ENCODE data around the gene THEMIS2. TPM values are rescaled to one million over a fixed set of nuclear protein-coding genes. Genes with fewer than 3 reads are reported as not detected.

Gene THEMIS2
- total RNA-seq, 2 experiments from 2014 or later, result 14.2 to 16.2 TPM

- Mint-ChIP-seq H3K27me3 (no peaks in the 10 kb centered on the region), H3K4me1 (peaks cover 55% of the 10 kb centered on the region), H3K4me3 (no peak overlapping the region), H3K9me3 (ENCODE audit: low read depth) (no peaks in the 10 kb centered on the region), H3K27ac (peak overlapping the region; percentile 64), H3K36me3 (ENCODE audit: low read depth) (peaks cover 62% of the 10 kb centered on the region)
- DNase-seq (peak; percentile 28), ATAC-seq (peak; percentile 47)
- ChIA-PET POLR2A (interaction anchor here (0.6 kb wide), 1 partner anchor 26 kb away, joined by 3 read pairs; no protein-coding TSS in a partner anchor), CTCF (interaction anchor here (1.3 to 2.1 kb wide), 2 partner anchors 30 to 322 kb away, joined by 3 to 9 read pairs; no protein-coding TSS in a partner anchor)
- intact Hi-C loops (cut with DNase I, micrococcal nuclease), result no loop called here
Observed at GRCh38 chr1:27887215-27888021, 15.1 kb downstream of the THEMIS2 start.

DNA sequence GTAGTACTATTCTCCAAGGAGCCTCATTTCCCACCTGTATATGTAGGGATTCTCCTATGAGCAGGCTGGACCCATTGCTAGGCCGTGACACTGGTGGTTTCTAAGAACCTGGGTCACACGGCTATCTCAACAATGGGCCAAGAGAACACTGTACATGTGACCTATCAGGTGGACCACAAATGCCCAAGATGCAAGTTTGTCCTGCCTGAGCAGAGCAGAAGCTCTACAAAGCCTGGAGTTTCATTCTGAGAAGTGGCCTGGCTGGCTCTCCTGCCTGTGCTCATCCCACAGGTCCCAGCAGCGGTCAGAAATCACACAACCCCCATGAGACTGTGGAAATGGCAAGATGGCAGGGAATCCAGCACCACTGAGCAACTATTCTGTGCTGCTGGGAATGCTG, 17.2 kb downstream of the THEMIS2 start:
- intact Hi-C loops (cut with DNase I, micrococcal nuclease), result no loop called here
- no peaks in the 10 kb centered on the region for H3K27me3 Mint-ChIP-seq
- H3K36me3 Mint-ChIP-seq (ENCODE audit: low read depth), result peaks cover 64% of the 10 kb centered on the region
- H3K9me3 Mint-ChIP-seq (ENCODE audit: low read depth), result no peaks in the 10 kb centered on the region
- POLR2A ChIA-PET, result no interaction called here
- no peak overlapping the region for H3K27ac Mint-ChIP-seq
- CTCF ChIA-PET, result no interaction called here
- no peak overlapping the region for H3K4me3 Mint-ChIP-seq
- H3K4me1 Mint-ChIP-seq, result peaks cover 52% of the 10 kb centered on the region
- ATAC-seq, result no peak
- no peak for DNase-seq

- no peak overlapping the region for H3K4me3 Mint-ChIP-seq
- ATAC-seq (peak; percentile 35), DNase-seq (peak; percentile 28)
- ChIA-PET POLR2A (no interaction called here), CTCF (interaction anchor here (0.6 to 1.2 kb wide), 5 partner anchors 21 to 221 kb away, joined by 3 to 4 read pairs (median 3); no protein-coding TSS in a partner anchor)
- H3K27ac Mint-ChIP-seq, result peak overlapping the region; percentile 75
- peaks cover 39% of the 10 kb centered on the region for H3K4me1 Mint-ChIP-seq
- no peaks in the 10 kb centered on the region for H3K9me3 Mint-ChIP-seq (ENCODE audit: low read depth)
- H3K27me3 Mint-ChIP-seq, result no peaks in the 10 kb centered on the region
- peaks cover 64% of the 10 kb centered on the region for H3K36me3 Mint-ChIP-seq (ENCODE audit: low read depth)
- intact Hi-C loops (cut with DNase I, micrococcal nuclease), result no loop called here
Observed at GRCh38 chr1:27891196-27891889, 19.0 kb downstream of the THEMIS2 start.

DNA sequence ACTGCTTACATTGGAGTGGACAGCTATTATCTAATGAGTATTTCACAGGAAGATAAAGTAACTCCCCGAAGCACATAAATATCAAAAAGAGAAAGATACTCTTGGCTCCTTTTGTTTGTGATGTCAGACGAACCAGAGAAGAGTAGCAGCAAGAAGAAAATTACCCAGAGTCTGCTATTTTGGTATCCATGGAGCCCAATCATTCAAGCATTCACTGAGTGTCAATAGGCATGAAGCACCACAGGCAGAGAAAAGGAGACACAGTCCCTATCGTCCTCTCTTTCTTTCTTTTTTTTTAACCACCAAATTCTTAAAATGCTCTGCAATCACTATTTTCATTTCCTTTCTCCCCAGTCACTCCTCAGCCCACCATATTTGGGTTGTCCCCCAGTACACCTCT, 22.2 kb downstream of the THEMIS2 start:
- peaks cover 50% of the 10 kb centered on the region for H3K36me3 Mint-ChIP-seq (ENCODE audit: low read depth)
- CTCF ChIA-PET, result interaction anchor here (0.7 to 0.8 kb wide), 2 partner anchors 13 to 33 kb away, joined by 3 read pairs; no protein-coding TSS in a partner anchor
- H3K9me3 Mint-ChIP-seq (ENCODE audit: low read depth), result no peaks in the 10 kb centered on the region
- DNase-seq (no peak), ATAC-seq (no peak)
- POLR2A ChIA-PET, result no interaction called here
- peaks cover 20% of the 10 kb centered on the region for H3K4me1 Mint-ChIP-seq
- H3K27ac Mint-ChIP-seq, result no peak overlapping the region
- intact Hi-C loops (cut with DNase I, micrococcal nuclease), result no loop called here
- H3K4me3 Mint-ChIP-seq, result no peak overlapping the region
- H3K27me3 Mint-ChIP-seq, result no peaks in the 10 kb centered on the region

GRCh38 chr1:27906759-27907158, 34.4 kb downstream of the THEMIS2 start:
- DNase-seq (no peak), ATAC-seq (no peak)
- ChIA-PET POLR2A (interaction anchor here (0.6 to 0.8 kb wide), 3 partner anchors 174 to 414 kb away, joined by 3 to 9 read pairs (median 3); no protein-coding TSS in a partner anchor), CTCF (no interaction called here)
- Mint-ChIP-seq H3K36me3 (ENCODE audit: low read depth) (peaks cover 54% of the 10 kb centered on the region), H3K9me3 (ENCODE audit: low read depth) (no peaks in the 10 kb centered on the region), H3K4me3 (no peak overlapping the region), H3K27me3 (no peaks in the 10 kb centered on the region), H3K4me1 (peaks cover 3% of the 10 kb centered on the region), H3K27ac (no peak overlapping the region)
- intact Hi-C loops (cut with DNase I, micrococcal nuclease), result loop anchor here in 1 of 2 experiments (5.0 kb wide), 1 partner anchor 64 kb away; no protein-coding TSS in a partner anchor

DNA sequence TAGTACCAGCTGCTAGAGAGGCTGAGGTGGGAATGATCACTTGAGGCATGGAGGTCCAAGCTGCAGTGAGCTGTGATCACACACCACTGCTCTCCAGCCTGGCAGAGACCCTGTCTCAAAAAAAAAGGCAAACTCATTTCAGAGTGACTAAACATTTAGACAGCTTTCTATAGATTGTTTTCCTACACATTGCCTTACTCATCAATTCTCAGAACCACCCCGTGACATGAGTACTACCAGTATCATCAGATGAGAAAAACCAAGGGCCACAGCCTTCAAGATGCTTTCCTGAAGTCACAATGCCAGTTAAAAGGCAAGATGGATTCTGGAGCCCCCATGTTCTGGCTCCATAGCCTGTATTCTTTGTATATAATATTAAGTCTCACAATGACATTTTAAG, 40.1 kb downstream of the THEMIS2 start:
- peaks cover 24% of the 10 kb centered on the region for H3K4me1 Mint-ChIP-seq
- no peaks in the 10 kb centered on the region for H3K27me3 Mint-ChIP-seq
- H3K36me3 Mint-ChIP-seq (ENCODE audit: low read depth), result peaks cover 43% of the 10 kb centered on the region
- intact Hi-C loops (cut with DNase I, micrococcal nuclease), result no loop called here
- H3K4me3 Mint-ChIP-seq, result peak overlapping the region; percentile 43
- ChIA-PET CTCF (interaction anchor here (0.6 to 0.7 kb wide), 2 partner anchors 33 to 70 kb away, joined by 3 to 5 read pairs; no protein-coding TSS in a partner anchor), POLR2A (interaction anchor here (0.7 kb wide), 1 partner anchor 35 kb away, joined by 3 read pairs; no protein-coding TSS in a partner anchor)
- ATAC-seq (peak; percentile 32), DNase-seq (peak; percentile 31)
- H3K9me3 Mint-ChIP-seq (ENCODE audit: low read depth), result peaks cover 3% of the 10 kb centered on the region
- peak overlapping the region; percentile 90 for H3K27ac Mint-ChIP-seq

GRCh38 chr1:27915082-27915575, 42.8 kb downstream of the THEMIS2 start:
- DNase-seq (no peak), ATAC-seq (peak; percentile 0)
- intact Hi-C loops (cut with DNase I, micrococcal nuclease), result no loop called here
- Mint-ChIP-seq H3K4me3 (peak overlapping the region; percentile 94), H3K4me1 (peaks cover 24% of the 10 kb centered on the region), H3K27ac (peak overlapping the region; percentile 100), H3K9me3 (ENCODE audit: low read depth) (peaks cover 3% of the 10 kb centered on the region), H3K36me3 (ENCODE audit: low read depth) (peaks cover 28% of the 10 kb centered on the region), H3K27me3 (no peaks in the 10 kb centered on the region)
- ChIA-PET CTCF (no interaction called here), POLR2A (interaction anchor here (0.6 to 0.7 kb wide), 2 partner anchors 23 to 81 kb away, joined by 3 to 6 read pairs; no protein-coding TSS in a partner anchor)

- H3K36me3 Mint-ChIP-seq (ENCODE audit: low read depth), result no peaks in the 10 kb centered on the region
- H3K9me3 Mint-ChIP-seq (ENCODE audit: low read depth), result no peaks in the 10 kb centered on the region
- ChIA-PET POLR2A (no interaction called here), CTCF (interaction anchor here (0.7 kb wide), 1 partner anchor 49 kb away, joined by 4 read pairs; no protein-coding TSS in a partner anchor)
- no peak overlapping the region for H3K4me3 Mint-ChIP-seq
- no peaks in the 10 kb centered on the region for H3K27me3 Mint-ChIP-seq
- no peak for ATAC-seq
- no peak for DNase-seq
- H3K27ac Mint-ChIP-seq, result no peak overlapping the region
- intact Hi-C loops (cut with DNase I, micrococcal nuclease), result no loop called here
- H3K4me1 Mint-ChIP-seq, result no peaks in the 10 kb centered on the region
Observed at GRCh38 chr1:27922272-27922671, 49.9 kb downstream of the THEMIS2 start.

DNA sequence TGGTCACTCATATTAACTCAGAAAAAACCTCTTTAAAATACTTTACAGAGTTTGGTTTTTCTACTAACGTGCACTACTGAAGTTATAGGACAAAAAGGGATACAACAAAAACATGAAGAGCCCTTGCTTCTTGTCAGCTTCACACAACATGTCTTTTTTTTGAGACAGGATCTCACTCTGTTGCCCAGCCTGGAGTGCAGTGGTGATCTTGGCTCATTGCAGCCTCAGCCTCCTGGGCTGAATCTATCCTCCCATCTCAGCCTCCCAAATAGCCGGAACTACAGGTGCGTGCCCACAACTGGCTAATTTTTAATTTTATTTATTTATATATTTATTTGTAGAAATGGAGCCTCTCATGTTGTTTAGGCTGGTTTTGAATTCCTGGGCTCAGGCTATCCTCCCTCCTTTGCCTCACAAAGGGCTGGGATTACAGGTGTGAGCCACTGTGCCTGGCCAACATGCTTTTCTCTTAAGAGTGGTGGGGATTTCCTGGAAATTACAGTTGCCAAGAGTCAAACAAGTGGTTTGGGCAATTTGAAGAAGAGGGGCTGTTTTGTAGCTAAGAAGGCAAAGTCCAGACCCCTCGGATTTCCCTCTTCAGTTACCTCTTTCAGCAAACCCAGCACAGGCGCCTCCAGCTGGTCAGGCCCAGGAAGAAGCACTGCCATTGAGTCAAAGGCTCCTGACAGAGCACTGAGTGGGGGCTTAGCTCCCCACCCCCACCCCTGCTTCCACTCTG, 56.0 kb downstream of the THEMIS2 start:
- intact Hi-C loops (cut with DNase I, micrococcal nuclease), result no loop called here
- ChIA-PET CTCF (interaction anchor here (0.7 to 2.0 kb wide), 2 partner anchors 12 to 131 kb away, joined by 3 to 6 read pairs; no protein-coding TSS in a partner anchor), POLR2A (no interaction called here)
- Mint-ChIP-seq H3K27me3 (peaks cover 3% of the 10 kb centered on the region), H3K9me3 (ENCODE audit: low read depth) (no peaks in the 10 kb centered on the region), H3K4me3 (no peak overlapping the region), H3K4me1 (no peaks in the 10 kb centered on the region), H3K36me3 (ENCODE audit: low read depth) (no peaks in the 10 kb centered on the region), H3K27ac (no peak overlapping the region)
- ATAC-seq (no peak), DNase-seq (no peak)

- DNase-seq (no peak), ATAC-seq (no peak)
- ChIA-PET CTCF (interaction anchor here (1.0 kb wide), 1 partner anchor 9 kb away, joined by 3 read pairs; no protein-coding TSS in a partner anchor), POLR2A (no interaction called here)
- Mint-ChIP-seq H3K27ac (no peak overlapping the region), H3K36me3 (ENCODE audit: low read depth) (no peaks in the 10 kb centered on the region), H3K9me3 (ENCODE audit: low read depth) (no peaks in the 10 kb centered on the region), H3K4me1 (peaks cover 9% of the 10 kb centered on the region), H3K27me3 (peaks cover 15% of the 10 kb centered on the region), H3K4me3 (no peak overlapping the region)
- intact Hi-C loops (cut with DNase I, micrococcal nuclease), result no loop called here
Observed at GRCh38 chr1:27931184-27931583, 58.8 kb downstream of the THEMIS2 start.

DNA sequence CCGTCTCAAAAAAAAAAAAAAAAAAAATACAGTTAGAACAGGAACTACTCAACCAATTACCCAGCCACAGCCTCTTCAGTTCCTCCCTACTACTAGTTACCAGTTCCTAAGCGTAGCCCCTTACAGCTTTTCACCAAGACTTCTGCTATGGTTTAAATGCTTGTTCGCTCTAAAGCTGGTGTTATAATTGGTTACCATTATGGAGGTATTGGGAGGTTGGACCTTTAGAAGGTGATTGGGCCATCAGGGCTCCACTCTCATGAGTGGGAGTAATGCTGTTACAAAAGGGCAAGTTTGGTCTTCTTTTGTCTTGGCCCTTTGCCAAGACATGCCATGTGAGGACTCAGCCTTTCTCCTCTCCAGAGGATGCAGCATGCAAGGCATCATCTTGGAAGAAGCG, 59.4 kb downstream of the THEMIS2 start:
- H3K9me3 Mint-ChIP-seq (ENCODE audit: low read depth), result no peaks in the 10 kb centered on the region
- DNase-seq, result no peak
- CTCF ChIA-PET, result interaction anchor here (1.0 to 1.9 kb wide), 2 partner anchors 9 to 13 kb away, joined by 3 to 6 read pairs; no protein-coding TSS in a partner anchor
- H3K27ac Mint-ChIP-seq, result no peak overlapping the region
- no peak overlapping the region for H3K4me3 Mint-ChIP-seq
- ATAC-seq, result no peak
- H3K36me3 Mint-ChIP-seq (ENCODE audit: low read depth), result no peaks in the 10 kb centered on the region
- peaks cover 15% of the 10 kb centered on the region for H3K27me3 Mint-ChIP-seq
- POLR2A ChIA-PET, result no interaction called here
- H3K4me1 Mint-ChIP-seq, result peaks cover 9% of the 10 kb centered on the region
- intact Hi-C loops (cut with DNase I, micrococcal nuclease), result no loop called here
